NCI-H510A (cell line): ENCODE results near the gene USP6.
"Not testable (repeated sequence)": the region's sequence is repeated elsewhere in the genome, so short reads cannot be mapped to it uniquely, and the experiment has no call there.

Source experiments
- DNase-seq: peaks from one replicate; lab custom pipeline; 2025; lab: John Stamatoyannopoulos, UW

USP6 gene

GRCh38 chr17:5194346-5194745, 78.5 kb downstream of the USP6 start:
- no peak for DNase-seq

GRCh38 chr17:5198472-5198871, 82.6 kb downstream of the USP6 start:
- DNase-seq: no peak

GRCh38 chr17:5200360-5200759, 84.5 kb downstream of the USP6 start:
- DNase-seq: no peak

GRCh38 chr17:5201011-5201410, 85.2 kb downstream of the USP6 start:
- no peak for DNase-seq

GRCh38 chr17:5203178-5203907, 87.5 kb downstream of the USP6 start:
- no peak for DNase-seq

GRCh38 chr17:5203908-5204294, 88.1 kb downstream of the USP6 start:
- DNase-seq: no peak

GRCh38 chr17:5209396-5209795, 93.6 kb downstream of the USP6 start:
- DNase-seq: no peak

- DNase-seq: no peak
Observed at GRCh38 chr17:5210091-5210490, 94.3 kb downstream of the USP6 start.

GRCh38 chr17:5210614-5211252, 94.9 kb downstream of the USP6 start:
- no peak for DNase-seq

- no peak for DNase-seq
Observed at GRCh38 chr17:5211458-5211857, 95.6 kb downstream of the USP6 start.

GRCh38 chr17:5217562-5217961, 101.7 kb downstream of the USP6 start:
- not testable (repeated sequence) for DNase-seq

- no peak for DNase-seq
Observed at GRCh38 chr17:5219536-5219935, 103.7 kb downstream of the USP6 start.

GRCh38 chr17:5220074-5220473, 104.2 kb downstream of the USP6 start:
- DNase-seq: no peak

- DNase-seq: not testable (repeated sequence)
Observed at GRCh38 chr17:5221912-5222311, 106.1 kb downstream of the USP6 start.
